Activated T-cell treated with anti-CD3 and anti-CD28 coated beads for 4 hours (primary cell): ENCODE data around the gene NEAT1.

Experiments used
- DNase-seq: peaks from one replicate; pipeline ENCODE4 v3.0.0-alpha.2; 2020

The NEAT1 gene

GRCh38 chr11:65425105-65425970 is 2.7 kb downstream of the NEAT1 start:
- peak; percentile 72 for DNase-seq

- no peak for DNase-seq
Measured at GRCh38 chr11:65425971-65426838, 3.6 kb downstream of the NEAT1 start.

- no peak for DNase-seq
Measured at GRCh38 chr11:65426839-65427690, 4.5 kb downstream of the NEAT1 start.

GRCh38 chr11:65427691-65428577 is 5.3 kb downstream of the NEAT1 start:
- DNase-seq = no peak

GRCh38 chr11:65428578-65429067 is 6.0 kb downstream of the NEAT1 start:
- no peak for DNase-seq

- DNase-seq = no peak
Measured at GRCh38 chr11:65429068-65429681, 6.6 kb downstream of the NEAT1 start.

- no peak for DNase-seq
Measured at GRCh38 chr11:65429724-65430405, 7.3 kb downstream of the NEAT1 start.

- no peak for DNase-seq
Measured at GRCh38 chr11:65430406-65431217, 8.0 kb downstream of the NEAT1 start.

GRCh38 chr11:65431451-65432099 is 9.0 kb downstream of the NEAT1 start:
- no peak for DNase-seq

- no peak for DNase-seq
Measured at GRCh38 chr11:65432100-65432650, 9.6 kb downstream of the NEAT1 start.

- no peak for DNase-seq
Measured at GRCh38 chr11:65432686-65433582, 10.3 kb downstream of the NEAT1 start.

- no peak for DNase-seq
Measured at GRCh38 chr11:65433657-65434056, 11.1 kb downstream of the NEAT1 start.

GRCh38 chr11:65434057-65434666 is 11.6 kb downstream of the NEAT1 start:
- no peak for DNase-seq

- no peak for DNase-seq
Measured at GRCh38 chr11:65434667-65435410, 12.2 kb downstream of the NEAT1 start.

GRCh38 chr11:65435411-65435931 is 12.9 kb downstream of the NEAT1 start:
- no peak for DNase-seq

GRCh38 chr11:65435981-65436411 is 13.4 kb downstream of the NEAT1 start:
- no peak for DNase-seq
